ENCODE data around the gene CPLANE2. TPM values are rescaled to one million over a fixed set of nuclear protein-coding genes. Genes with fewer than 3 reads are reported as not detected.
A peak's percentile ranks its signal among the peaks of the same experiment; 100 is the strongest.

CPLANE2 gene
- total and polyA plus RNA-seq, 2 donors from 2014 or later, result 7.9 to 9.4 TPM

DNA sequence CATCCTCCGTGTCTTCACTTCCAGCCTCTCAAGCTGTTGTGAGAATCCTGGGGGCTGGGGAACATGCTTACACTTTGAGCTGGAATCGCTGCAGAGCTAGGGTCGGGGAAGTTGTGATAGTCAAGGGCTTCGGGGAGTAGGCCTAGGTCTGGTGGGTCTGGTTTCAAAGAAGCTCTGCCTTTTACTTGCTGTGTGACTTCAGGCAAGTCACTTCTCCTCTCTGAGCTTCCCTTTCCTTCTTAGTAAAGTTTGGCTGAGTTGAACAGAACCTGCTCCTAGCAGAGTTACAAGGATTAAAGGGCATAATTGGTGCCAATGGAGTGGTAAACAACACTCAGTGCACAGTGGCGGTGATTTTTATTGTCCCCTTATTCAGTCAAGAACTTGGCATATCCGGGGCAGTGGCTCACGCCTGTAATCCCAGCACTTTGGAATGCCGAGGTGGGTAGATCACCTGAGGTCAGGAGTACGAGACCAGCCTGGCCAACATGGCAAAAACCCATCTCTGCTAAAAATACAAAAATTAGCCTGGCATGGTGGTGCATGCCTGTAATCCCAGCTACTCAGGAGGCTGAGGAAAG lies 50.2 kb downstream of the CPLANE2 start:
- FAIRE-seq, result no peak
- Histone ChIP-seq H3K4me3 (ENCODE audit: low read length in 3 of 3) (no peak overlapping the region), H3K9me3 (ENCODE audit: control insufficient read depth in 2 of 3, insufficient read depth in 1 of 3, low read length in 3 of 3) (no peaks in the 10 kb centered on the region), H3K27me3 (ENCODE audit: control insufficient read depth, insufficient read depth, low read length) (no peaks in the 10 kb centered on the region), H3K27ac (ENCODE audit: low read depth in 2 of 2, low read length in 2 of 2) (no peak overlapping the region), H3K4me1 (ENCODE audit: control insufficient read depth in 2 of 3, insufficient read depth in 2 of 3, low read depth in 1 of 3, low read length in 3 of 3) (peaks cover under 1 to 14% (median 3%) of the 10 kb centered on the region in 3 donors), H3K9ac (ENCODE audit: low read length in 3 of 3) (no peak overlapping the region), H3K36me3 (ENCODE audit: control insufficient read depth in 2 of 3, insufficient read depth in 3 of 3, low read length in 3 of 3) (no peaks in the 10 kb centered on the region)
- intact Hi-C loops (cut with DNase I), result loop anchor here (5.0 kb wide), 1 partner anchor 109 kb away; no protein-coding TSS in a partner anchor
- TF ChIP-seq, protein P1, sequence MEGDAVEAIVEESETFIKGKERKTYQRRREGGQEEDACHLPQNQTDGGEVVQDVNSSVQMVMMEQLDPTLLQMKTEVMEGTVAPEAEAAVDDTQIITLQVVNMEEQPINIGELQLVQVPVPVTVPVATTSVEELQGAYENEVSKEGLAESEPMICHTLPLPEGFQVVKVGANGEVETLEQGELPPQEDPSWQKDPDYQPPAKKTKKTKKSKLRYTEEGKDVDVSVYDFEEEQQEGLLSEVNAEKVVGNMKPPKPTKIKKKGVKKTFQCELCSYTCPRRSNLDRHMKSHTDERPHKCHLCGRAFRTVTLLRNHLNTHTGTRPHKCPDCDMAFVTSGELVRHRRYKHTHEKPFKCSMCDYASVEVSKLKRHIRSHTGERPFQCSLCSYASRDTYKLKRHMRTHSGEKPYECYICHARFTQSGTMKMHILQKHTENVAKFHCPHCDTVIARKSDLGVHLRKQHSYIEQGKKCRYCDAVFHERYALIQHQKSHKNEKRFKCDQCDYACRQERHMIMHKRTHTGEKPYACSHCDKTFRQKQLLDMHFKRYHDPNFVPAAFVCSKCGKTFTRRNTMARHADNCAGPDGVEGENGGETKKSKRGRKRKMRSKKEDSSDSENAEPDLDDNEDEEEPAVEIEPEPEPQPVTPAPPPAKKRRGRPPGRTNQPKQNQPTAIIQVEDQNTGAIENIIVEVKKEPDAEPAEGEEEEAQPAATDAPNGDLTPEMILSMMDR (IDR thresholded peaks at IDR 0.05; ENCODE audit: borderline replicate concordance, extremely low read depth, insufficient read depth), result no peak
- DNase-seq, result no peak

DNA sequence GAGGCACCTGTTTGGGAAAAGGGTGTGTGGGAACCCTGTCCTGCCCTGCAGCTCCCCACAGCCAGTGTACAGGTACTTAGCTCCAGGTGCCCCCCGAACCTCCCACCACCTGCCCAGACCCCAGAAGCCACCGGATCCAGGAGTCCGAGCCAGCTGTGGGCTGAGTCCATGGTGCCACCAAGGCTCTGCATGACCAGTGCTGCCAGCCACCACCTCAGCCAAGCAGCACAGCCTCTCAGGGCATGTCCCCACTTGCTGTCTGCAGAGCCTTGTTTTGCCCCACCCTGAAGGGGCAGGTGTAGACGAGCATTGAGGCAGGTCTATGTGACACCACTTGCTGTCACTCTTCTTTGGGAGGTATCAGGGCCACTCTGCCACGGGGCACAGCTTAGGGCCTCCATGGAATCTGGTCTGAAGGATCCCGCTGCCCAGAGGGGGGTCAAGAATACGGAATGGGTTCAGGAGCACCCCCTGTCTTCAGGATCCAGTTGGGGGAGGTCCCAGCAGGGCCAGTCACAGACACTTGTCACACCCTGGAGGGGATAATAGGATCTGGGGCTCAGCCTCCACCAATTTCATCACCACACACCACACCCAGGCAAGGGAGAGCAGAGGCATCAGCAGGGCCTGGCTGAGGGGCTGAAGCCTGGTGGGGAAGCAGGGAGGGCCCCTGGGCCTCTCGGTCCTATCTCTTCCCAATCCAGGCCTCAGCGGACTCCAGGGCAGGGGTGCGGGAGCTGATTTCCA lies 52.3 kb downstream of the CPLANE2 start:
- intact Hi-C loops (cut with DNase I), result loop anchor here (5.0 kb wide), 1 partner anchor 107 kb away; no protein-coding TSS in a partner anchor
- H3K4me1 ChIP-seq (ENCODE audit: control insufficient read depth in 2 of 3, insufficient read depth in 2 of 3, low read depth in 1 of 3, low read length in 3 of 3), result peaks cover 3 to 18% (median 5%) of the 10 kb centered on the region in 3 donors
- TF ChIP-seq, protein P1 (IDR thresholded peaks at IDR 0.05; ENCODE audit: borderline replicate concordance, extremely low read depth, insufficient read depth), result no peak
- no peaks in the 10 kb centered on the region for H3K36me3 ChIP-seq (ENCODE audit: control insufficient read depth in 2 of 3, insufficient read depth in 3 of 3, low read length in 3 of 3)
- H3K27me3 ChIP-seq (ENCODE audit: control insufficient read depth, insufficient read depth, low read length), result no peaks in the 10 kb centered on the region
- H3K9ac ChIP-seq (ENCODE audit: low read length in 3 of 3), result no peak overlapping the region
- H3K4me3 ChIP-seq (ENCODE audit: low read length in 3 of 3), result no peak overlapping the region
- FAIRE-seq, result no peak
- DNase-seq, result no peak
- H3K27ac ChIP-seq (ENCODE audit: low read depth in 2 of 2, low read length in 2 of 2), result no peak overlapping the region
- H3K9me3 ChIP-seq (ENCODE audit: control insufficient read depth in 2 of 3, insufficient read depth in 1 of 3, low read length in 3 of 3), result no peaks in the 10 kb centered on the region

DNA sequence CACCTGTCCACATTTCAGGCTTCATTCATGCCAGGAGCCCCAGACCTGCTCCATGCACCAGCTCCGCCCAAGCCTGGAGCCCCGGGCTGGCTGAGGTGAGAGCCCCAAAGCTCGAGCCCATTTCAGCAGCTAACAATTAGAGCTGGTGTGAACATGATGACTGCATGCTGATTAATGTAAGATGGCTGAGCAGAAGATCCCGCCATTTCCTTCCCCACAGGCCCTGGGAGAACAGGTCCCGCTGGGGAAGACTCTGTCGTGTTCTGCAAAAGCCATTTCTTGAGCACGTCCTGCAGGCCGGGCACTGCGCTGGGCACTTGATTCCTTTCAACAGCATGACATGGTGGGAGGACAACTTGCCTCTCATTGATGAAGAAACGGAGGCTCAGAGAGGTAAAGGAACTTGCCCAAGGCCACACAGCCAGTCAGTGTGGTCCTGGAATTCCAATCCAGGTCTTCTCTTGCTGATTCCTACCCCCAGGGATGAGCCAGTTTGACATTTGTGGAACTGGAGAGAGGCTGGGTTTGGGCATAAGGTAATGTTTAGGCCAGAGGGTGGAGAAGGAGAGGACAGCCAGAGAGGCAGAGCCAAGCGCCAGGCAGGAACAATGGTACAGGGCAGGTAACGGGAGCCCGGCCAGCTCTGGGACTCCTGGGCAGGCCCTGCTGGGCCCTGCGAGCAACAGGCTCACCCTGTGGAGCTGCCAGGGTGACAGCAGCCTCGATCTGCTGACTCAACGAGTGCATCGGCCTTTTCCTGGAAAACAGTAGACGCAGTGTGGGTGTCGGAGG lies 53.0 kb downstream of the CPLANE2 start:
- DNase-seq (peak in 1 of 5 donors; percentile 69), FAIRE-seq (no peak)
- no peaks in the 10 kb centered on the region for H3K27me3 ChIP-seq (ENCODE audit: control insufficient read depth, insufficient read depth, low read length)
- H3K9ac ChIP-seq (ENCODE audit: low read length in 3 of 3), result no peak overlapping the region
- no peaks in the 10 kb centered on the region for H3K36me3 ChIP-seq (ENCODE audit: control insufficient read depth in 2 of 3, insufficient read depth in 3 of 3, low read length in 3 of 3)
- H3K9me3 ChIP-seq (ENCODE audit: control insufficient read depth in 2 of 3, insufficient read depth in 1 of 3, low read length in 3 of 3), result no peaks in the 10 kb centered on the region
- no peak overlapping the region for H3K27ac ChIP-seq (ENCODE audit: low read depth in 2 of 2, low read length in 2 of 2)
- peaks cover 3 to 19% (median 5%) of the 10 kb centered on the region in 3 donors for H3K4me1 ChIP-seq (ENCODE audit: control insufficient read depth in 2 of 3, insufficient read depth in 2 of 3, low read depth in 1 of 3, low read length in 3 of 3)
- TF ChIP-seq, protein P1 (IDR thresholded peaks at IDR 0.05; ENCODE audit: borderline replicate concordance, extremely low read depth, insufficient read depth), result no peak
- intact Hi-C loops (cut with DNase I), result no loop called here
- no peak overlapping the region for H3K4me3 ChIP-seq (ENCODE audit: low read length in 3 of 3)
